ENCODE results near the gene COPB2.

GRCh38 chr3:139434764-139435307 is 45.4 kb upstream of the COPB2 start:
- TF ChIP-seq CTCF (IDR thresholded peaks at IDR 0.05; ENCODE audit: extremely low read depth in 1 of 2, insufficient read depth in 1 of 2, low read depth in 1 of 2, low read length in 2 of 2) = no peak
- TF ChIP-seq EZH2 (IDR thresholded peaks at IDR 0.05; ENCODE audit: borderline replicate concordance, low read depth, low read length, severe bottlenecking) = no peak
- no peak for TF ChIP-seq GATA2 (IDR thresholded peaks at IDR 0.05; ENCODE audit: insufficient read depth, insufficient read length, low read depth, low read length)
- TF ChIP-seq POLR2A (IDR thresholded peaks at IDR 0.05; ENCODE audit: low read depth, low read length) = no peak
- no peak for TF ChIP-seq FOS (IDR thresholded peaks at IDR 0.05; ENCODE audit: borderline replicate concordance, insufficient read depth, low read length)
- no peak for TF ChIP-seq POLR2AphosphoS5 (IDR thresholded peaks at IDR 0.05; ENCODE audit: insufficient read depth, low read depth, low read length)
- TF ChIP-seq JUN (IDR thresholded peaks at IDR 0.05; ENCODE audit: borderline replicate concordance, insufficient read depth, insufficient read length, low read depth) = no peak
- TF ChIP-seq MAX (IDR thresholded peaks at IDR 0.05; ENCODE audit: insufficient read depth, insufficient read length) = no peak
